Activated naive CD8-positive, alpha-beta T cell treated with anti-CD3 and anti-CD28 coated beads, Interleukin-2, amount 10 ng/mL, durations not matched to agents 7 days and 5 days (primary cell): ENCODE data around the gene PRDM8. TPM values are rescaled to one million over a fixed set of nuclear protein-coding genes. Genes with fewer than 3 reads are reported as not detected.
A peak's percentile ranks its signal among the peaks of the same experiment; 100 is the strongest.

ENCODE experiments used
- ATAC-seq: fragments of 150-1000 bp; cut with Tn5 transposase; one replicate; pipeline ENCODE4 v1.10.0; 2021; ENCODE audit warnings: low read depth, moderate library complexity
- POLR2A ChIA-PET: fragments of 350-600 bp; sonication (Branson Sonifier 250); formaldehyde crosslinking; loops from one replicate; lab custom pipeline; 2021; ENCODE audit warnings: antibody characterized with exemption; lab: Charles Lee
- DNase-seq: peaks from one replicate; pipeline ENCODE4 v3.0.0; 2021
- H3K27ac Mint-ChIP-seq: one replicate; pipeline ENCODE4 v1.8.0; 2022; ENCODE audit warnings: mild to moderate bottlenecking, mixed read lengths
- H3K27me3 Mint-ChIP-seq: one replicate; pipeline ENCODE4 v1.8.0; 2022; ENCODE audit warnings: mild to moderate bottlenecking, moderate library complexity, mixed read lengths
- H3K36me3 Mint-ChIP-seq: one replicate; pipeline ENCODE4 v1.8.0; 2021; ENCODE audit warnings: mild to moderate bottlenecking, mixed read lengths
- H3K4me1 Mint-ChIP-seq: one replicate; pipeline ENCODE4 v1.8.0; 2021; ENCODE audit warnings: mixed read lengths
- H3K4me3 Mint-ChIP-seq: one replicate; pipeline ENCODE4 v1.8.0; 2022; ENCODE audit warnings: mild to moderate bottlenecking, moderate library complexity, mixed read lengths
- H3K9me3 Mint-ChIP-seq: one replicate; pipeline ENCODE4 v1.8.0; 2021; ENCODE audit warnings: mixed read lengths
- total RNA-seq, 2 experiments: library from RNA; stranded (reverse); gene quantifications; one replicate each; pipeline ENCODE4 v1.2.3, GENCODE V29; 2021

Gene PRDM8
- 1 to 10 TPM; 8.2 to 9.5 TPM for total RNA-seq

DNA sequence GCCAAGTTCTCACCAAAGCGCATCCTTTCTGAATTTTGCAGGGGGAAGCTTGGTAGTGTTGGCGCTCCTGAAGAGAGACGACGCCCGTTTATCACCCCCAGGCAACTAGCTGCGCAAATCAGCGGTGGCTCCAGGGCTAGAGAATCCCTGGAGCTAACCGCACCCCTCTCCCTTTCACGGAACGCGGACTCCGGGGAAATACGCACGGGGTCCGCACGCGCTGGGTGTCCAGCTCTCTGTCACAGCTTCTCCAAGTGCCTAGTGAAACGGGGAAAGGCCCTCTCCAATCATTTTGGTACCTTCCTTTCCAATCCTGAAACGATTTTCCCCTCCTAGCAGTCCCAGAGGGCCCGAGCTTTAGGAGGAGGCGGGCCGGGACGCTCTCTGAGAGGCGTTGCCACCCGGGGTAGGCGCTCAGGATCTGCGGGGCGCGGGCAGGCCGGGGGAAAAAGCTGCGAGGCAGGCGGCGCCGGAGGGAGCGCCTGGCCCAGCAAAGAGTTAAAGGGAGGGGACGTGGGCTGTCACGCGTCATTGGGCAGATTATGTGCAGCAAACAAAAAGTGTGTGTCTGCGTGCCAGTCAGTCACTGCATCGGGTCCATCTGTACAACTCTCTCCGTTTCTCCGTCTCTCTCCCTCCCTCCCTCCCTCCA lies at the start of gene PRDM8:
PRDM8 (plus strand) TSS at position 582 of the 652 bp plus-strand sequence. CDS start 2,578 bp downstream, outside the sequence.
- peak; percentile 28 for ATAC-seq
- DNase-seq = no peak
- peaks cover 5% of the 10 kb centered on the region for H3K36me3 Mint-ChIP-seq
- POLR2A ChIA-PET = no interaction called here
- no peak within 1 kb of the TSS for H3K27ac Mint-ChIP-seq
- peaks cover 25% of the 10 kb centered on the region for H3K4me1 Mint-ChIP-seq
- H3K4me3 Mint-ChIP-seq = peak within 1 kb of the TSS; percentile 63
- no peaks in the 10 kb centered on the region for H3K9me3 Mint-ChIP-seq
- peaks cover 78% of the 10 kb centered on the region for H3K27me3 Mint-ChIP-seq

DNA sequence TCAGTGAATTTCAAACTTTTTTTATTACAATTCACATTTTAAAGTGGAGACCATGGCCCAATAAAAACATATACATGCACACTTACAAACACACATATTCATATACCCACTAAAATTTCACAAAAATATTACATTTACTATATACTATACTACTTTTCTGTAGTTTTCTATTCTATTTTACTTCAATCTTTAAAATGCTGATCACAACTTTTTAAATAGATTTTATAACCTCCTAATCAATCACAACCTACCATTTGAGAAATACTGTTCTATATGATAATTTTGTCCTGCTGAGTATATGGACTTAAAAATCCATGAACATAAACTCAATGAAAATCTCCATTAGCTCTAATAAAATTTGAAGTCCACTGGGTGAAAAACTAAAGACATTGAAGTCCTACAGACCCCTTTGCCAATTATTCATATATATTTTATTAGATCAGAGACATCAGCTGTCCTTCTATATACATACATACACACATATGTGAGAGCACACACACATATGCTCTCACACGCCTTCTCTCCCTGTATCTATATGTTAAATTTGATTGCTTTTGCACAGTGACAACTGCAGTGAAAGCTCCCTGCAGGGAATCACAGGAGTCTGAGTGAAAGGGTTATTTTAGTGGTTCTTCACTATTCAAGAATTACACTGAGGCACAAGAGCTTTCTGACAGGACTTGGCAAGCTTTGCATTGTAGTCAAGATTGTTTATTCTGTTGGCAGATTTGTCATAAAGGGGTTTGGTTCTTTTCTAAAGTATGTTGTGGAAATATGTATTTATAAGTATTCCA lies 46.7 kb upstream of the PRDM8 start:
- Mint-ChIP-seq H3K4me1 (no peaks in the 10 kb centered on the region), H3K9me3 (no peaks in the 10 kb centered on the region), H3K27me3 (peaks cover 2% of the 10 kb centered on the region), H3K27ac (no peak overlapping the region), H3K36me3 (no peaks in the 10 kb centered on the region), H3K4me3 (no peak overlapping the region)
- POLR2A ChIA-PET = no interaction called here
- DNase-seq (no peak), ATAC-seq (no peak)

DNA sequence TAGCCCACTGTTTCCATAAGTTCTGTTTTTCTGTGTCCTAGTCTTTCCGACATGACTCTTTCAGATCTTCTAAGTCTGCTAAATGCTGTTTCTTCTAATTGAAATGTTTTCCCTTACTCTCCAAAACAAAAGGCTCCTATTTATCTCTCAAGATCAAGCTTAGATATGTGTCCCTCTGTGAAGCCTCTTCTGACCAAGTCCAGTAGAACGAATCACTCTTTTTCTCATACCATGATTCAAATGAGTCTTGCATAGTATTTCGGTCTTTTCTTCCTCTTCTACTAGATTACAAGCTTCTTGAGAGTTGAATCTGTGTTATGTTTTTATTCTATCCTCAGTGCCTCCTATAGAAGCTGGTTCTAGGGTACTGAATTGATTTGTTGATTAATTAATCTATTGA lies 45.3 kb upstream of the PRDM8 start:
- POLR2A ChIA-PET = no interaction called here
- H3K36me3 Mint-ChIP-seq = no peaks in the 10 kb centered on the region
- no peak overlapping the region for H3K27ac Mint-ChIP-seq
- H3K27me3 Mint-ChIP-seq = peaks cover 2% of the 10 kb centered on the region
- H3K9me3 Mint-ChIP-seq = no peaks in the 10 kb centered on the region
- no peak overlapping the region for H3K4me3 Mint-ChIP-seq
- H3K4me1 Mint-ChIP-seq = no peaks in the 10 kb centered on the region
- no peak for ATAC-seq
- DNase-seq = no peak

DNA sequence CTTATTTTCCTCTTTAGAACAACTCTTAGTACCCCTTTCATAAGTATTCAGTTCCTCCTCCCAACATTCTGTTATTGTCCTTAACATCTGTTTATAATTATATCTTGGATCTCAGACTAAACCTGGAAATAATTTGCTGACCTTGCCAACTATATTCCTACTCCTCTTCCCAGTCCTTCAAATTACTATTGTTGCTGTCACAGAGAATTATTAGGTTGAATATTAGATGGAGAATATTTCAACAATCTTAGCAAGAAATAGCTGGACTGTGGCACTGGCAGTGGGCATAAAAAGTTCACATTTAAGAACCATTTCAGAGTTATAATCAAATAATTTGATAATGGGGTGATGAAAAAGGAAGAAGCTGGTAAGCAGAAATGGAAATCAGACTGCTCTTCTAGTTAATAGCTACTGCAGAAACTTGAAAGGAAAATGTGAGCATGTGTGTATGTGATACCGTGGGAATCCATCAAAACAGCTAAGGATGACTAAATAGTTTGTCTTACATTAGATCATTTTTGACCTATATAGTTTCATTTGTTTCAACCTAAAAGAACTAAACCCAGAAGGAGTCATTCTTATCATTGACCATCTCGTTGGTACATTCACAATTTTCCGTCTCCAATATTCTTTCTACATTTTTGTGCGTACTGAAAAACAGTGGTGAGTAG lies 43.3 kb upstream of the PRDM8 start:
- no peak overlapping the region for H3K27ac Mint-ChIP-seq
- no peak for ATAC-seq
- H3K36me3 Mint-ChIP-seq = no peaks in the 10 kb centered on the region
- POLR2A ChIA-PET = no interaction called here
- H3K4me3 Mint-ChIP-seq = no peak overlapping the region
- H3K27me3 Mint-ChIP-seq = peaks cover 2% of the 10 kb centered on the region
- peaks cover 3% of the 10 kb centered on the region for H3K9me3 Mint-ChIP-seq
- no peak for DNase-seq
- H3K4me1 Mint-ChIP-seq = no peaks in the 10 kb centered on the region

DNA sequence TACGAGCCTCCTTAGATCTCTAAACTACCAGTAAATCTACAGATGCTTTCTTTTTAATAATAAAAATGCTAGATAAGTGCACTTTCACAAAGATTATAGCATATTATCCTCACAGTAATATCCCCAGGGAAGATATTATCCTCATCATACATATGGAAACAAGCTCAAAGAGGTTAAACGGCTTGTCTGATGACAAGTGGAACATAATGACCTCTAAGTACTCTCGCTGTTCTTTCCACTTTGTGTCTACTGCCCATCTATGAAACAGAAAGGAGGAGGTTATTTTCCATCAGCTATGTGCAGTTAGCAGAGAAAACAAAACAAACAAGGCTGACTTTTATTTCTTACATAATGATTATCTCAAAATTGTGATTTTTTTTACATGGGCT lies 42.8 kb upstream of the PRDM8 start:
- no peak for ATAC-seq
- Mint-ChIP-seq H3K4me3 (no peak overlapping the region), H3K27me3 (peaks cover under 1% of the 10 kb centered on the region), H3K9me3 (peaks cover 3% of the 10 kb centered on the region), H3K27ac (no peak overlapping the region), H3K4me1 (no peaks in the 10 kb centered on the region), H3K36me3 (no peaks in the 10 kb centered on the region)
- POLR2A ChIA-PET = no interaction called here
- no peak for DNase-seq

GRCh38 chr4:80155316-80155982 lies 41.9 kb upstream of the PRDM8 start:
- DNase-seq (no peak), ATAC-seq (no peak)
- H3K9me3 Mint-ChIP-seq = peaks cover 3% of the 10 kb centered on the region
- H3K36me3 Mint-ChIP-seq = no peaks in the 10 kb centered on the region
- no peaks in the 10 kb centered on the region for H3K4me1 Mint-ChIP-seq
- no peak overlapping the region for H3K27ac Mint-ChIP-seq
- H3K27me3 Mint-ChIP-seq = no peaks in the 10 kb centered on the region
- no peak overlapping the region for H3K4me3 Mint-ChIP-seq
- POLR2A ChIA-PET = interaction anchor here (0.7 kb wide), 1 partner anchor 17 kb away, joined by 3 read pairs; no protein-coding TSS in a partner anchor

DNA sequence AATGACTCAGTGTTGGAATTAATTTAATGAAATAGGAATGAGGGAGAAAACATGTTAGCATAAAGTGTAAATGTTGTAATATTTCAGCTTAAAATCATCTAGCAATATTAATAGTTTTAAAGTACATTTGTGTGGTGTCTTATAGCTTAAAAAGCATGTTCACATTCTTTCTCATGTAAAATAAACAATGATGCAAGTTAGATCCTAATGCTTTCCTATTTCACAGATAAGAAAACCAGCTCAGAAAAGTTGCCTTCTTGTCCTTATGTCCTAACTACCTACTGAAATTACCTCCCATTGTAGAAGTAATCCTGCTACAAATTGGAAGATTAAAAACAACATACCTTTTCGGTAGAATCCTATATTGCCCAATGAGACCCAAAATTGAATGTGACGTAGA lies 40.9 kb upstream of the PRDM8 start:
- Mint-ChIP-seq H3K36me3 (no peaks in the 10 kb centered on the region), H3K27ac (no peak overlapping the region), H3K27me3 (no peaks in the 10 kb centered on the region), H3K4me1 (no peaks in the 10 kb centered on the region), H3K9me3 (peaks cover 3% of the 10 kb centered on the region), H3K4me3 (no peak overlapping the region)
- POLR2A ChIA-PET = no interaction called here
- ATAC-seq (no peak), DNase-seq (no peak)

GRCh38 chr4:80161413-80162058 lies 35.8 kb upstream of the PRDM8 start:
- Mint-ChIP-seq H3K4me3 (no peak overlapping the region), H3K27me3 (peaks cover 3% of the 10 kb centered on the region), H3K4me1 (no peaks in the 10 kb centered on the region), H3K9me3 (peaks cover 3% of the 10 kb centered on the region), H3K36me3 (no peaks in the 10 kb centered on the region), H3K27ac (no peak overlapping the region)
- POLR2A ChIA-PET = no interaction called here
- ATAC-seq (no peak), DNase-seq (no peak)

GRCh38 chr4:80162418-80162817 lies 34.9 kb upstream of the PRDM8 start:
- Mint-ChIP-seq H3K27me3 (peaks cover 3% of the 10 kb centered on the region), H3K9me3 (peaks cover 2% of the 10 kb centered on the region), H3K4me3 (no peak overlapping the region), H3K4me1 (no peaks in the 10 kb centered on the region), H3K27ac (no peak overlapping the region), H3K36me3 (no peaks in the 10 kb centered on the region)
- ATAC-seq (no peak), DNase-seq (no peak)
- POLR2A ChIA-PET = no interaction called here

DNA sequence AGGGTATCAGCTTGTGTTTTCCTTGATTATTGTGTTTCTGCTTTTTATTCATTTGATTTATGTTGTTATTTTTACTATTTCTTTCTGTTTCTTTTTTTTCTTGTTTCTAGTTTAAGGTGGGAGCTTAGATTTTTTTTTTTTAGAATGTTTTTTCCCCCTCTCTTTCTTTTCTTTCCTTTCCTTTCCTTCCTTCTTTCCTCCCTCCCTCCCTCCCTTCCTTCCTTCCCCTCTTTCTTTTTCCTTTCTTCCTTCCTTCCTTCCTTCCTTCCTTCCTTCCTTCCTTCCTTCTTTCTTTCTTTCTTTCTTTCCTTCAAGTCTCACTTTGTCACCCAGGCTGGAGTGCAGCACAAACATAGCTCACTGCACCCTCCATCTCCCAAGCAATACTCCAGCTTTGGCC lies 31.4 kb upstream of the PRDM8 start:
- H3K27ac Mint-ChIP-seq = no peak overlapping the region

DNA sequence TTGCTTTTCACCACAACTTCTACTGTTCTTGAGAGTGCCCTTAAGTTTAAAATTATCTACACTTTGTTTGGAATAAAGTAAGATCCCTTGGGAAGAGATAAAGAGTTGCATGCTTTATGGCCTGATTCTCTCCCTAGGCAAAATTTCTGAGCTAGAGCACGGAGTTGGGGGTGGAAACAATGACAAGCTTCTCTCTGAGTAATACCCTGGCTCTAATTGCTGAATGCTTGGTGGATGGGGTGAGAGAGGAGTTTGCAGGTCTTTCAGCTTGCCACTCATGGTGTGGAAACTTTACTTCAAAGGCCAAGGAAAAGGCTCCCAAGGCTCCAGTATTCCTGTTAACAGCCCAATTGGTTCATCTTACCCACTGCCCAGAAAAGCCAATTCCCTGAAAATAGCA lies 26.1 kb upstream of the PRDM8 start:
- H3K4me3 Mint-ChIP-seq = no peak overlapping the region
- no peak for DNase-seq

More for the DNA sequence above, 31.4 kb upstream of the PRDM8 start:
- peaks cover 2% of the 10 kb centered on the region for H3K36me3 Mint-ChIP-seq
- no peaks in the 10 kb centered on the region for H3K4me1 Mint-ChIP-seq
- no peak for DNase-seq
- H3K27me3 Mint-ChIP-seq = peaks cover 3% of the 10 kb centered on the region
- no peak overlapping the region for H3K4me3 Mint-ChIP-seq
- POLR2A ChIA-PET = no interaction called here
- H3K9me3 Mint-ChIP-seq = no peaks in the 10 kb centered on the region
- ATAC-seq = no peak

DNA sequence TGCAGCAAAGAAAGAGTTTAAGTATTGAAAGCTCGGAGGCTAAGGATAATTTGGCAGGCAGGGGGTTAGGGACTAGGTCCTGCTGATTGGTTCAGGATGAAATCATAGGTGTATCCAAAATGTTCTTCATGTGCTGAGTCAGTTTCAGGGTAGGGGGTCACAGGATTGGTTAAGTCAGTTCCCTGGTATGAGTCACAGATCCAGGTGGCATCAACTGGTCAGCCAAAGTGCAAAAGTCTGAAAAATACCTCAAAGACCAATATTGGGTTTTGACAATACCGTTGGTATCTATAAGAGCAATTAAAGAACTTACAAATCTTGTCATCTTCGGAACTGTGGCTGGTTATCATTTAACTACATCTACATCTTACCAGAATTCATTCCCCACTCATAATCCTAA lies 25.6 kb upstream of the PRDM8 start:
- H3K9me3 Mint-ChIP-seq = peaks cover 3% of the 10 kb centered on the region
- peaks cover 10% of the 10 kb centered on the region for H3K36me3 Mint-ChIP-seq
- POLR2A ChIA-PET = interaction anchor here (1.0 to 3.4 kb wide), 6 partner anchors 12 to 99 kb away, joined by 3 to 22 read pairs (median 9); partner anchors contain the start of gene ANTXR2
- H3K4me1 Mint-ChIP-seq = peaks cover 37% of the 10 kb centered on the region
- no peak for DNase-seq
- H3K4me3 Mint-ChIP-seq = peak overlapping the region; percentile 57
- peak overlapping the region; percentile 72 for H3K27ac Mint-ChIP-seq
- no peak for ATAC-seq
- no peaks in the 10 kb centered on the region for H3K27me3 Mint-ChIP-seq

More for the DNA sequence above, 26.1 kb upstream of the PRDM8 start:
- Mint-ChIP-seq H3K27me3 (no peaks in the 10 kb centered on the region), H3K27ac (no peak overlapping the region), H3K9me3 (no peaks in the 10 kb centered on the region), H3K4me1 (peaks cover 37% of the 10 kb centered on the region), H3K36me3 (peaks cover 9% of the 10 kb centered on the region)
- ATAC-seq = no peak
- POLR2A ChIA-PET = interaction anchor here (2.3 to 3.4 kb wide), 3 partner anchors 12 to 99 kb away, joined by 12 to 22 read pairs (median 14); partner anchors contain the start of gene ANTXR2
